Liver (tissue), 9 donors: ENCODE results near the gene IFIT1B. TPM values are rescaled to one million over a fixed set of nuclear protein-coding genes. Genes with fewer than 3 reads are reported as not detected.

ENCODE experiments used
- DNase-seq: peaks from one replicate; pipeline ENCODE4 v3.0.0-alpha.2; 2017; ENCODE audit warnings: low spot score
- H3K27ac ChIP-seq, 2 donors: one replicate each; pipeline ENCODE4 v1.7.0; 2013; ENCODE audit warnings: inconsistent platforms in 2 of 2, low read length in 2 of 2, control low read depth in 1 of 2, low read depth in 1 of 2, mild to moderate bottlenecking in 1 of 2
- H3K27me3 ChIP-seq, 4 donors: one replicate each; pipeline versions ENCODE4 v1.6.1 to v1.7.0; 2013; ENCODE audit warnings: low read length in 3 of 4, inconsistent platforms in 1 of 4, mild to moderate bottlenecking in 1 of 4, moderate library complexity in 1 of 4; ENCODE audit not compliant: control insufficient read depth in 4 of 4, insufficient read depth in 4 of 4
- H3K36me3 ChIP-seq, 4 donors: one replicate each; pipeline versions ENCODE4 v1.6.1 to v1.7.0; 2013; ENCODE audit warnings: low read length in 3 of 4, mild to moderate bottlenecking in 3 of 4, low read depth in 1 of 4, moderate library complexity in 1 of 4; ENCODE audit not compliant: control insufficient read depth in 4 of 4, insufficient read depth in 3 of 4
- H3K4me1 ChIP-seq, 4 donors: one replicate each; pipeline versions ENCODE4 v1.6.1 to v1.7.0; 2013; ENCODE audit warnings: low read length in 3 of 4, mild to moderate bottlenecking in 3 of 4, moderate library complexity in 1 of 4; ENCODE audit not compliant: control insufficient read depth in 4 of 4, insufficient read depth in 4 of 4
- H3K4me3 ChIP-seq, 3 donors: one replicate each; pipeline versions ENCODE4 v1.6.1 to v1.7.0; 2013; ENCODE audit warnings: low read length in 3 of 3, control low read depth in 1 of 3, low read depth in 1 of 3, mild to moderate bottlenecking in 1 of 3
- H3K9ac ChIP-seq, 2 donors: one replicate each; pipeline ENCODE4 v1.7.0; 2013; ENCODE audit warnings: low read length in 2 of 2, mild to moderate bottlenecking in 2 of 2, moderate library complexity in 2 of 2, control low read depth in 1 of 2, low read depth in 1 of 2
- H3K9me3 ChIP-seq, 4 donors: one replicate each; pipeline versions ENCODE4 v1.6.1 to v1.7.0; 2013; ENCODE audit warnings: low read length in 3 of 4; ENCODE audit not compliant: control insufficient read depth in 4 of 4
- ATF3 ChIP-seq: IDR thresholded peaks from 2 replicates; pipeline ENCODE4 v1.6.1; 2016; ENCODE audit warnings: antibody characterized with exemption
- EGR1 ChIP-seq, 2 donors: IDR thresholded peaks; 2 replicates each; pipeline ENCODE4 v1.6.1; 2016 to 2018; ENCODE audit warnings: antibody characterized with exemption in 2 of 2, low read depth in 2 of 2
- FOXA1 ChIP-seq: IDR thresholded peaks from 2 replicates; pipeline ENCODE4 v1.6.1; 2016; ENCODE audit warnings: antibody characterized with exemption
- FOXA2 ChIP-seq: IDR thresholded peaks from 2 replicates; pipeline ENCODE4 v1.6.1; 2016; ENCODE audit warnings: antibody characterized with exemption
- GABPA ChIP-seq, 2 donors: IDR thresholded peaks in 1 of 2; conservative IDR thresholded peaks in 1 of 2; 2 replicates each; pipeline ENCODE4 v1.6.1; 2016; ENCODE audit warnings: antibody characterized with exemption in 2 of 2, mild to moderate bottlenecking in 1 of 2, moderate library complexity in 1 of 2
- HNF4A ChIP-seq, 2 donors: conservative IDR thresholded peaks; 2 replicates each; pipeline ENCODE4 v1.6.1; 2016; ENCODE audit warnings: antibody characterized with exemption in 2 of 2, mild to moderate bottlenecking in 2 of 2
- HNF4G ChIP-seq: IDR thresholded peaks from 2 replicates; pipeline ENCODE4 v1.6.1; 2016; ENCODE audit warnings: antibody characterized with exemption
- JUND ChIP-seq, 2 donors: IDR thresholded peaks; 2 replicates each; pipeline ENCODE4 v1.6.1; 2016; ENCODE audit warnings: antibody characterized with exemption in 2 of 2
- MAX ChIP-seq: IDR thresholded peaks from 2 replicates; pipeline ENCODE4 v1.6.1; 2016; ENCODE audit warnings: antibody characterized with exemption
- NR2F2 ChIP-seq: IDR thresholded peaks from 2 replicates; pipeline ENCODE4 v1.6.1; 2016; ENCODE audit warnings: antibody characterized with exemption
- RAD21 ChIP-seq, 2 donors: IDR thresholded peaks; 2 replicates each; pipeline ENCODE4 v1.6.1; 2016; ENCODE audit warnings: antibody characterized with exemption in 2 of 2, mild to moderate bottlenecking in 2 of 2
- REST ChIP-seq: IDR thresholded peaks from 2 replicates; pipeline ENCODE4 v1.6.1; 2016; ENCODE audit warnings: antibody characterized with exemption, mild to moderate bottlenecking
- RXRA ChIP-seq, 2 donors: IDR thresholded peaks; 2 replicates each; pipeline ENCODE4 v1.6.1; 2017 to 2018; ENCODE audit warnings: antibody characterized with exemption in 2 of 2, mild to moderate bottlenecking in 1 of 2
- SP1 ChIP-seq: IDR thresholded peaks from 2 replicates; pipeline ENCODE4 v1.6.1; 2018; ENCODE audit warnings: antibody characterized with exemption, mild to moderate bottlenecking
- TAF1 ChIP-seq: conservative IDR thresholded peaks from 2 replicates; pipeline ENCODE4 v1.6.1; 2016; ENCODE audit warnings: antibody characterized with exemption, mild to moderate bottlenecking
- YY1 ChIP-seq: IDR thresholded peaks from 2 replicates; pipeline ENCODE4 v1.6.1; 2016; ENCODE audit warnings: antibody characterized with exemption, mild to moderate bottlenecking
- WGBS: extraction: QIAGEN DNeasy Blood & Tissue Kit; methylation state at CpG from one replicate; pipeline ENCODE4 v1.1.7; 2013; 5-methylcytosine and 5-hydroxymethylcytosine counted together
- polyA plus RNA-seq, 2 donors: library from polyadenylated mRNA; stranded (reverse) in 1 of 2; unstranded in 1 of 2; fragments of 200-250 nt in 1 of 2; fragments of >200 nt in 1 of 2; fragmentation: Nextera tagmentation in 1 of 2; extraction: Ambion mirVana in 1 of 2; gene quantifications; one replicate each; pipeline versions ENCODE4 v1.2.1 to v1.2.3, GENCODE V29; 2013 to 2015
- total RNA-seq, 2 donors: library from RNA; depleted of rRNA; stranded (reverse); fragments of >200 nt; gene quantifications; one replicate each; pipeline ENCODE4 v1.2.3, GENCODE V29; 2014
- TF ChIP-seq, protein P1 (sequence below): fragments of 150-350 bp; IDR thresholded peaks from 2 replicates; pipeline ENCODE4 v1.5.1; 2017; ENCODE audit warnings: improper control_type of control experiment, low read depth, low read length; ENCODE audit not compliant: missing input control
- TF ChIP-seq, protein P2 (sequence below): IDR thresholded peaks from 2 replicates; pipeline ENCODE4 v1.6.1; 2016; ENCODE audit warnings: antibody characterized with exemption
- donor health status: healthy.
- donor health status: healthy.
- donor health status: healthy.
- donor health status: healthy.
- donor health status: healthy.

IFIT1B gene
- total and polyA plus RNA-seq, 4 donors, result 0.15 to 13.3 TPM; not detected in 2

GRCh38 chr10:89393898-89394297 lies 16.0 kb downstream of the IFIT1B start:
- no peaks in the 10 kb centered on the region for H3K9me3 ChIP-seq
- no peaks in the 10 kb centered on the region for H3K36me3 ChIP-seq
- H3K4me1 ChIP-seq, result peaks cover 3 to 39% (median 18%) of the 10 kb centered on the region in 4 donors
- peak overlapping the region in 1 of 2 donors; percentile 84 for H3K9ac ChIP-seq
- no peak for DNase-seq
- TF ChIP-seq NR2F2 (no peak), RXRA (IDR thresholded peaks at IDR 0.05) (no peak), EGR1 (IDR thresholded peaks at IDR 0.05; ENCODE audit: low read depth in 2 of 2) (no peak), FOXA2 (no peak), HNF4A (conservative IDR thresholded peaks at IDR 0.05) (no peak), GABPA (IDR thresholded peaks at IDR 0.05 in 1 of 2, conservative IDR thresholded peaks at IDR 0.05 in 1 of 2) (no peak), HNF4G (no peak), YY1 (no peak), FOXA1 (no peak), TAF1 (no peak), REST (no peak), MAX (no peak), ATF3 (no peak), SP1 (no peak), JUND (IDR thresholded peaks at IDR 0.05) (no peak), RAD21 (IDR thresholded peaks at IDR 0.05) (no peak)
- TF ChIP-seq, protein P1, sequence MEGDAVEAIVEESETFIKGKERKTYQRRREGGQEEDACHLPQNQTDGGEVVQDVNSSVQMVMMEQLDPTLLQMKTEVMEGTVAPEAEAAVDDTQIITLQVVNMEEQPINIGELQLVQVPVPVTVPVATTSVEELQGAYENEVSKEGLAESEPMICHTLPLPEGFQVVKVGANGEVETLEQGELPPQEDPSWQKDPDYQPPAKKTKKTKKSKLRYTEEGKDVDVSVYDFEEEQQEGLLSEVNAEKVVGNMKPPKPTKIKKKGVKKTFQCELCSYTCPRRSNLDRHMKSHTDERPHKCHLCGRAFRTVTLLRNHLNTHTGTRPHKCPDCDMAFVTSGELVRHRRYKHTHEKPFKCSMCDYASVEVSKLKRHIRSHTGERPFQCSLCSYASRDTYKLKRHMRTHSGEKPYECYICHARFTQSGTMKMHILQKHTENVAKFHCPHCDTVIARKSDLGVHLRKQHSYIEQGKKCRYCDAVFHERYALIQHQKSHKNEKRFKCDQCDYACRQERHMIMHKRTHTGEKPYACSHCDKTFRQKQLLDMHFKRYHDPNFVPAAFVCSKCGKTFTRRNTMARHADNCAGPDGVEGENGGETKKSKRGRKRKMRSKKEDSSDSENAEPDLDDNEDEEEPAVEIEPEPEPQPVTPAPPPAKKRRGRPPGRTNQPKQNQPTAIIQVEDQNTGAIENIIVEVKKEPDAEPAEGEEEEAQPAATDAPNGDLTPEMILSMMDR, result no peak
- TF ChIP-seq, protein P2, sequence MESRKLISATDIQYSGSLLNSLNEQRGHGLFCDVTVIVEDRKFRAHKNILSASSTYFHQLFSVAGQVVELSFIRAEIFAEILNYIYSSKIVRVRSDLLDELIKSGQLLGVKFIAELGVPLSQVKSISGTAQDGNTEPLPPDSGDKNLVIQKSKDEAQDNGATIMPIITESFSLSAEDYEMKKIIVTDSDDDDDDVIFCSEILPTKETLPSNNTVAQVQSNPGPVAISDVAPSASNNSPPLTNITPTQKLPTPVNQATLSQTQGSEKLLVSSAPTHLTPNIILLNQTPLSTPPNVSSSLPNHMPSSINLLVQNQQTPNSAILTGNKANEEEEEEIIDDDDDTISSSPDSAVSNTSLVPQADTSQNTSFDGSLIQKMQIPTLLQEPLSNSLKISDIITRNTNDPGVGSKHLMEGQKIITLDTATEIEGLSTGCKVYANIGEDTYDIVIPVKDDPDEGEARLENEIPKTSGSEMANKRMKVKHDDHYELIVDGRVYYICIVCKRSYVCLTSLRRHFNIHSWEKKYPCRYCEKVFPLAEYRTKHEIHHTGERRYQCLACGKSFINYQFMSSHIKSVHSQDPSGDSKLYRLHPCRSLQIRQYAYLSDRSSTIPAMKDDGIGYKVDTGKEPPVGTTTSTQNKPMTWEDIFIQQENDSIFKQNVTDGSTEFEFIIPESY, result no peak
- H3K27me3 ChIP-seq, result no peaks in the 10 kb centered on the region
- 22% methylated on average over 3 of the region's 3 CpGs for WGBS
- no peak overlapping the region for H3K27ac ChIP-seq
- H3K4me3 ChIP-seq, result peak overlapping the region; percentile 18 to 83 (median 62)
